Chondrocyte (in vitro differentiated cells): ENCODE measurements around the gene OGN. TPM values are rescaled to one million over a fixed set of nuclear protein-coding genes. Genes with fewer than 3 reads are reported as not detected.
A peak's percentile ranks its signal among the peaks of the same experiment; 100 is the strongest.

ENCODE experiments used
- DNase-seq: peaks from one replicate; pipeline ENCODE4 v3.0.0; 2021; ENCODE audit warnings: mixed read lengths, low spot score
- H3K27ac Mint-ChIP-seq: one replicate; pipeline ENCODE4 v1.8.0; 2021; ENCODE audit warnings: mild to moderate bottlenecking, moderate library complexity, mixed read lengths; ENCODE audit not compliant: unreplicated experiment
- H3K27me3 Mint-ChIP-seq: 2 replicates; pipeline ENCODE4 v1.8.0; 2021; ENCODE audit warnings: low read depth, mixed read lengths
- H3K36me3 Mint-ChIP-seq: 2 replicates; pipeline ENCODE4 v1.8.0; 2021; ENCODE audit warnings: low read depth, mixed read lengths
- H3K4me1 Mint-ChIP-seq: 2 replicates; pipeline ENCODE4 v1.8.0; 2021; ENCODE audit warnings: low read depth, mild to moderate bottlenecking, mixed read lengths
- H3K4me3 Mint-ChIP-seq: one replicate; pipeline ENCODE4 v1.8.0; 2021; ENCODE audit warnings: mild to moderate bottlenecking, moderate library complexity, mixed read lengths; ENCODE audit not compliant: unreplicated experiment
- H3K9me3 Mint-ChIP-seq: 2 replicates; pipeline ENCODE4 v1.8.0; 2021; ENCODE audit warnings: low read depth, mixed read lengths
- CTCF ChIP-seq: fragments of 200-600 bp; sonication (generic); IDR thresholded peaks from 2 replicates; pipeline ENCODE4 v1.5.0; 2021; ENCODE audit warnings: antibody characterized with exemption, mild to moderate bottlenecking, moderate library complexity
- total RNA-seq: library from RNA; stranded (reverse); gene quantifications from 3 replicates; pipeline ENCODE4 v1.2.1, GENCODE V29; 2021

Gene OGN
- total RNA-seq, 1 donor from 2014 or later: 30.3 TPM

GRCh38 chr9:92426501-92427145, 22.2 kb upstream of the OGN start:
- H3K27me3 Mint-ChIP-seq: no peaks in the 10 kb centered on the region
- no peak for DNase-seq
- H3K36me3 Mint-ChIP-seq: peaks cover 5% of the 10 kb centered on the region
- H3K9me3 Mint-ChIP-seq: peaks cover 3% of the 10 kb centered on the region
- H3K4me1 Mint-ChIP-seq: peaks cover 41% of the 10 kb centered on the region
- H3K4me3 Mint-ChIP-seq: no peak overlapping the region
- H3K27ac Mint-ChIP-seq: peak overlapping the region; percentile 75
- TF ChIP-seq CTCF: no peak

- Mint-ChIP-seq H3K27me3 (no peaks in the 10 kb centered on the region), H3K9me3 (peaks cover 6% of the 10 kb centered on the region), H3K4me3 (peak overlapping the region; percentile 1), H3K27ac (peak overlapping the region; percentile 75), H3K4me1 (peaks cover 51% of the 10 kb centered on the region), H3K36me3 (peaks cover 7% of the 10 kb centered on the region)
- TF ChIP-seq CTCF: no peak
- no peak for DNase-seq
These were observed 21.1 kb upstream of the OGN start for GRCh38 chr9:92425474-92425873.

- Mint-ChIP-seq H3K9me3 (peaks cover 6% of the 10 kb centered on the region), H3K36me3 (peaks cover 7% of the 10 kb centered on the region), H3K27me3 (no peaks in the 10 kb centered on the region), H3K27ac (peak within 1 kb of the TSS; percentile 77), H3K4me3 (peak within 1 kb of the TSS; percentile 64), H3K4me1 (peaks cover 61% of the 10 kb centered on the region)
- DNase-seq: no peak
- no peak for TF ChIP-seq CTCF
These were observed 20.0 kb upstream of the OGN start, which contains the start of gene OMD for GRCh38 chr9:92424340-92424739. Gene OMD, minus strand, starts transcription at chr9:92424471. Its CDS starts 6,913 bp downstream, at chr9:92417558.

- Mint-ChIP-seq H3K36me3 (peaks cover 7% of the 10 kb centered on the region), H3K4me1 (peaks cover 66% of the 10 kb centered on the region), H3K27ac (peak overlapping the region; percentile 77), H3K27me3 (no peaks in the 10 kb centered on the region), H3K4me3 (peak overlapping the region; percentile 64), H3K9me3 (peaks cover 6% of the 10 kb centered on the region)
- no peak for DNase-seq
- no peak for TF ChIP-seq CTCF
These were observed 19.2 kb upstream of the OGN start for GRCh38 chr9:92423612-92424011.

GRCh38 chr9:92422611-92423338, 18.4 kb upstream of the OGN start:
- no peak for TF ChIP-seq CTCF
- DNase-seq: no peak
- Mint-ChIP-seq H3K4me1 (peaks cover 70% of the 10 kb centered on the region), H3K4me3 (peak overlapping the region; percentile 69), H3K27ac (peak overlapping the region; percentile 72), H3K36me3 (peaks cover 7% of the 10 kb centered on the region), H3K27me3 (no peaks in the 10 kb centered on the region), H3K9me3 (peaks cover 6% of the 10 kb centered on the region)
